ENCODE data around the gene PLCB4.

PLCB4 gene

DNA sequence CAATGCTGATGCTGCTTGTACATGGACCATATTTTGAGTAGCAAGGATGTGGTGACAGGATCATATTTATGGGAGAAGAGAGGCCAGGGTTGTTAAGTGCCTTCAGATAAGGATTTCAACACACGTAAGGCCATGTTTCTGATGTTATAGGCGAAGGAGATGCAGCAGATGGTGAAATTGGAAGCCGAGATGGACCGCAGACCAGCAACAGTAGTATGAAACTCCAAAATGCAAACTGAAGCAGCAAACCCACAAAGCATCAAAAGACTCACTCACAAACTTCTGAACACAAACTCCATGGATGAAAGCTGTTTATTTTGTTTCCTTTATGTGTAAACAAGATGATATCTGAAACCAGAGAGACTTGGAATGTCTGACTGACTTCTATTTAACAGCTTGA, 409.9 kb downstream of the PLCB4 start:
- no peak for FAIRE-seq

GRCh38 chr20:9480066-9480465, 411.2 kb downstream of the PLCB4 start:
- no peak for FAIRE-seq

DNA sequence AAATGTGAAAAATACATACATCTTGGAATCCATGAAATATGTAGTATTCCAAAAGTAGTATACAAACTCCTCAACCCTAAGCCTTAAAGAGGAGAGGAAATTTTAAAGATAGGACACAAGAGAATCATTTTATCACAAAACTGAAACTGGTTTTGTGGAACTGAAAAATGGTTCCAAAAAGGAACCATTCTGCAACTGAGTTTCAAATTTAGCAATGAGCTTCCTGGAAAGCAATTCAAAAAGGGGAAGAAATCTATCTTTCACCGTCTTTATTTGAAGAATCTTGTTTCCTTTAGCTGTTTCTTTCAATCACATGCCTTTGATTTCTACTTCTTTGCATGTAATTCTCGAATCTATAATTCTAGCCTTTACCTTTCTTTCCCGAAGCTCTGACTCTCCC, 413.3 kb downstream of the PLCB4 start:
- no peak for FAIRE-seq

DNA sequence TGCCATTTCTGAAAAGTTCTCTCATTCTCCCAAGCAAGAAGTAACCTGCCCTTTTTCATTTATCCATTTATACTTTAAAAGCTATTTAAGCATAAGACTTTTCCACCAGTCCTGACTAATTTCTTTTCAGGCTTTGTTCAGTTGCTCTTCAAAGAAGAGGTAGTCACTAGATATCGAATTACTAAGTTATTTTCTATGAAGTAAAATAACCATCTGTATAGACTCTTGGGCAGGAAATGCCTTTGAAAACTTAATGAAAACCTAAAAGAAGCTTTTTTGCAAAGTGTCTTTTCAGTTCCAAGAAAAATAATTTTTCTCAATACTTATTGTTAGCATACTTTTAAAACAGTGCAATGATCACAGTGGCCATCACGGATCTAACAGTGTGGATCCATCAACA, 414.2 kb downstream of the PLCB4 start:
- no peak for FAIRE-seq

DNA sequence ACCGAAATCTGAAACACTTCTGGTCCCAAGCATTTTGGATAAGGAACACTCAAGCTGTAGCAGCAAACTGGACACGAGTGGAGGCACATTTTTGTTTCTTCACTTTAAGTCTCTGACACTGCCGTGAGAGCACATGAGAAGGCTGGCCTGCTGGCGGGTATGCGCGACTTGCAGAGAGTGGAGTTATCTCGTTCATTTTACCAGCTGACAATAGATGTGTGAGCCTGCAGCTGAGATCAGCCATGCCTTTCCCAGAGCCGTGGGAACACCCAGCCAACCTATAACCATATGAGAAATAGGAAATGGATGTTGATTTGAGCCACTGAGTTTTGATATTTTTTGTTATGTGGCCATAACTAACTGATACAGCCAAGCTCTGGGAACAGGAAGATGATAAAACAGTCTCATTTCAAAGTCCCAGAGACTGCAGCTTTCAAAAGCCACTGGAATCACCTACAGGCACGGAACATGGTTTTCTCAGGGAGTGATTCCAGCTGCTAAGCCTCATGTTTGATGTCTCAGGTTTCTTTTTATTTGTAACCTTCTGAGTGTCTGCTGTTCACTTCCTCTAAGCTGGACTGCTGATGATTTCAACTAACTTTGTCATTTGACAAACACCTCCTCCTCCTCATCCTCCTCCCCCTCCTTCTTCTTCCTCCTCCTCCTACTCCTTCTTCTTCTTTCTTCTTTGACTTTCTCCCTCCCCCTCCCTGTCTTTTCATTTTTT, 416.9 kb downstream of the PLCB4 start:
- no peak for FAIRE-seq

GRCh38 chr20:9487231-9487630, 418.3 kb downstream of the PLCB4 start:
- no peak for FAIRE-seq

DNA sequence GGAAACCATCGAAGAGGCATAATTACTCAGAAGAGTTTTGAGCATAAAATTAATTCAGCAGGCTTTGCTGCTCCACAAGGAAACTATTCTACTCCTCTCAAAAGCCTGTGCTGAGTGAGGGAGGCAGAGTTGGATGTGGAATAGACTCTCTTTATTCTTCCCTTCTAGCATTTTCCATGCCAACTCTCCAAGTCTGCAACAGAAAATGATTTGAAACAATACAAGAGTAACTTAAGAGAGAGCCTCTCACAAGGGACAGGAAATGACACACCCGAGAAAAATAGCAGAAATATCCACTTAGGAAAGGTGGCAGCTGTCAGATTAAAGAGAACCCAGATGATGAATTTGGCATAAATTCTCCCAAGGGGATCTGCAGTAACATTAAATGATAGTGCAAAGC, 419.2 kb downstream of the PLCB4 start:
- no peak for FAIRE-seq

DNA sequence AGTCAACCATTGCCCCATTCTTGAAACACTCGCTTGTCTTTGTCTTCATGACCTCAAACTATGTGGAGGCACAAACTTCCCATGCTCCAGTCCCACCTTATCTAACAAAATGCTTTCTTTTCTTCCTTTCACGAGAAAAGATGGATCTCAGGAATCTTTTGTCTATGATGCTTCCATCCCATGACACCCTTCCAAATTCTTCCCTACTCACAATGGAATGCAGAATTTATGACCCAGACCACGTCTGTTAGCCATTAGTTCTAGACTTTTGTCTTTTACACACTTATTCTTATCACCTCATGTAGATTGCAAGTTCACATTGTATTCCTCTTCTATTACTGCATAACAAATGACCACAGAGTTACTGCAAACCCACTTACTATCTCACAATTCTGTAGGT, 421.3 kb downstream of the PLCB4 start:
- FAIRE-seq, result no peak

DNA sequence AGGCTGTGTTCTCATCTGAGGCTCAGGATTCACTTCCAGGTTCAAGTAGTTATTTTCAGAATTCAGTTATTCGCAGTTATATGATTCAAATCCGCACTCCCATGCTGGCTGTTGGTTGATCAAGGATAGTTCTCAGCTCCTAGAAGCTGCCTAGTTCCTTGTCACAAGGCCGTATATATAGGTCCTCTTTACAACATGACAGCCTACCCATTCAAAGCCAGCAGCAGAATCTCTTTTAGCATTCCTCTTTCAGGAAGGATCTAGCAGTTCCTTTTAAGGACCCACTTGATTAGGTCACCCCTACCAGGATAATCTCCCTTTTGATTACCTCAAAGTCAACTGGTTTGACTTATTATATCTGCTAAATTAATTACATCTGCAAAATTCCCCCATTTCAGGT, 421.7 kb downstream of the PLCB4 start:
- no peak for FAIRE-seq

- no peak for FAIRE-seq
These were observed 422.4 kb downstream of the PLCB4 start for GRCh38 chr20:9491324-9491723.

DNA sequence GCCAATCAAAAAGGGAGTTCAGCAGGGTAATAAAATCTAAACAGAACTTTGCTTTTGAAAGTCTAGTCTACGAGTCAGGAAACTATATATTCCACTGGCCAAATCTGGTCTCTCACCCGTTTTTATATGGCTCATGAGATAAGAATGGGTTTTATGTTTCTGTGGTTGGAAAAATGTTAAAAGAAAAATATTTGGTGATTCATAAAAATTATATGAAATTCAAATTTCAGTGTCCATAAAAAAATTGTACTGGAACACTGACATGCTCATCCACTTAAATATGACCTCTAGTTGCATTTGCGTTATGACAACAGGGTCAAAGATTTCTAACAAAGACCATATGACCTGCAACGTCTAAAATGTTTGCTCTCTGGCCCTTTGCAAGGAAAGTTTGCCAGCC, 423.2 kb downstream of the PLCB4 start:
- FAIRE-seq, result no peak

GRCh38 chr20:9493803-9494202, 424.9 kb downstream of the PLCB4 start:
- FAIRE-seq, result no peak

GRCh38 chr20:9495701-9496100, 426.8 kb downstream of the PLCB4 start:
- FAIRE-seq, result no peak

DNA sequence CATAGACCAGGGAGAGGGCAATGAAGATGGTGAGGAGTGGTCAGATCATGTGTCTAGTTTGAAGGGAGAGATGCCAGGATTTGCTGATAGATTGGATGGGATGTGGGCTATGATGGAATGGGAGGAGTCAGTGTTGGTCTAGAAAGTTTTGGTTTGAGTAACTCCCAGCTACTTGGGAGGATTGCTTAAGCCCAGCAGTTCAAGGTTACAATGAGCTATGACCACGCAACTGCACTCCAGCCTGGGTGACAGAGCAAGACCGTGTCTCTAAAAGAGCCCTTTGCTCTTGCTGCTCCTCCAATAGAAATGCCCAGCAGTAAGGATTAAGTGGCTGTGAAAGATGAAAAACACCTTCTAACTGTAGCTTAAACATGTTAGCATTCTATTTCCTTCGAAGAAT, 427.3 kb downstream of the PLCB4 start:
- FAIRE-seq, result no peak

DNA sequence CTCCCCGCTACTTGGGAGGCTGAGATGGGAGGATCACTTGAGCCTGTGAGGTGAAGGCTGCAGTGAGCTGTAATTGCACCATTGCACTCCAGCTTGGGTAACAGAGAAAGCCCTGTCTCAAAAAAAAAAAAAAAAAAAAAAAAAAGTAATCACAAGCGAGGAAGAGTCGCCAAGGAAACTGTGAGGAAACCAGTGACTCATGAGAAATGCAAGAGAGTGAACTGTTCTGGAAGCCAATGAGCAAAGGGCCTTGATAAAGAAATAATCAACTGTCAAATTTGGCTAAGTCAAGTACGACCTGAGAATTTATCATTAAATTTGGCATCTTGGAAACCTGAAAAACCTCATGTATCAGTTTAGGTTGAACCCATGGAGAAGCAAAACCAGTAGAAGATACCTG, 429.4 kb downstream of the PLCB4 start:
- no peak for FAIRE-seq

GRCh38 chr20:9499126-9499899, 430.4 kb downstream of the PLCB4 start:
- no peak for FAIRE-seq

GRCh38 chr20:9500121-9500520, 431.2 kb downstream of the PLCB4 start:
- FAIRE-seq, result no peak

- no peak for FAIRE-seq
These were observed 432.6 kb downstream of the PLCB4 start for GRCh38 chr20:9501473-9501872.

- FAIRE-seq, result no peak
These were observed 434.8 kb downstream of the PLCB4 start for GRCh38 chr20:9503526-9504245.

- FAIRE-seq, result no peak
These were observed 437.5 kb downstream of the PLCB4 start for GRCh38 chr20:9506280-9506821.

DNA sequence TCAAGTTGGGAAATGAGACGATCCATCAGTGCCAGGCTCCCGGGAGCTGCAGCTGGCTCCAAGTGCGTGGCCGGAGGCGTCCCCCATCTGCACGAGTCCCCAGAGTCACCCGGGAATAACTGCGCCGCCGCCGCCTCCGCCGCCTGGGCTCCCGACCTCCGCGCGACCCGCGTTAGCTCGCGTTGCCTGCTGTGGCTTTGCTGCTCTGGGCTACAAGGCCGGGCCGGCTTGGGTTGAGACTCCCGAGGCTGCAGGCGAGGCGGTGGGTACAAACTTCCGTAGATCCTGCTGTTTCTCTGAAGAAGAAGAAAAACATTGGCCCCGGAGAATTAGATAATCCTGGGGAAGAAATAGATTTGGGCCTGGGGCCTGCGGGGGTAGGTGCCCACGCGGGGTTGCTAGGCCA, 438.1 kb downstream of the PLCB4 start:
- FAIRE-seq, result no peak

DNA sequence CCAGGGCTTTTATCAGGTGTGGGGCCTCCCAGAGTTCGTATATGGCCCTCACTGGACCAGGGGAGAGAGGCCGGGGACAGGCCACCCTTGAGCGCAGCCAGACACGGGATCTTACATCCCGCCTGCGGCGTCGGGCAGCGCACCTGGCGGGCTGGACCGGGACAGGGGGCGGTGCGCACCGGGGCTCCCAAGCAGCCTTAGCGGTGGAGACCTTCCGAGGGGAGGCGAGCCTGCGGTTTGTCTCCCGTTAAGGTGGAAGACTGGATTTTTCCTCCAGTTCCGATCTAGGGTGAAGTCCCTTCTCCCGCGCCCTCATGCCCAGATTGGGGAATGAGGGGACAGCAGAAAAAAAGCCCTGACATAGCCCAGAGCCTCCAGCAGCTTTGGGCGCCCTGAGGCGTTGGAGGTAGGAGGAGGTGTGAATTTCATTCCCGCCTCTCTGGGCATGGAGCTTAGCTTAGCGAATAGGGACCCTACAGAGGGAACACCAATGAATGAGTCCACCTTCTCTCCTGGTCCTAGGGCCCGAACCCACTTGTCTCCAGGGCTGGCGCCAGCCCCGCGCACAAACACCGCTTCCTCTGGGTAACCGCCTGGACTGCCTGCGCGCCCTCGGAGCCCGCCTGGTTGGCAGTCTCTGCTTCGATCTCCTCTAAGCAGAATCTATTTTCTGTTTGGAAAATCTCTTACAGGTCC, 438.8 kb downstream of the PLCB4 start:
- no peak for FAIRE-seq

DNA sequence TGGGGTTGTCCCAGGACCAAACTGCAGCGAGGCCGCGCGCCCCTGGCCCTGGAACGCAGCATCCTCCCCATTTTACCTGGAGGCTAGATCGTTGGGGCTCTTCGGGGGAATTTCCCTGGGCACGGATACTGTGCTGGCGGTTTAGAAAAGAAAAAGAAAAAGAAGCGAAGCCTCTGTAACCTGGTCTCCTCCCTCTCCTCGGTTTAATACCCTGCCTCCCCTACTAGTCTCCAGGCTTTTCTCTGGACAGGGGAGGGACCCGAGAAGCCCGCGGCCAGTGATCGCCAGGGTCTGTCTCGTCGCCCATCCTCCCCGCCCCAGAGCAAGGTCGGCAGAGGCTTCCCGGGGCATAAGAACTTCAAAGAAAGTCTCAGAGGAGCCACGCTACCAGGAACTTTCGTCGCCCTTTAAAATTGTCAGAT, 439.4 kb downstream of the PLCB4 start:
- no peak for FAIRE-seq
